ENCODE measurements around the gene DHH.

- TF ChIP-seq TAF1 (IDR thresholded peaks at IDR 0.05; ENCODE audit: low read depth, low read length), result no peak
- TF ChIP-seq POLR2A (IDR thresholded peaks at IDR 0.05; ENCODE audit: low read depth, low read length), result no peak
- TF ChIP-seq POLR2AphosphoS5 (IDR thresholded peaks at IDR 0.05; ENCODE audit: low read depth, low read length), result no peak
- no peak for TF ChIP-seq SPI1 (IDR thresholded peaks at IDR 0.05; ENCODE audit: low read depth, low read length)
- TF ChIP-seq PAX5 (IDR thresholded peaks at IDR 0.05; ENCODE audit: insufficient read depth, low read length, severe bottlenecking), result no peak
- no peak for TF ChIP-seq POU2F2 (IDR thresholded peaks at IDR 0.05; ENCODE audit: low read depth, low read length)
Measured at GRCh38 chr12:49092816-49093406, 1.7 kb downstream of the DHH start.
